Measurements from ENCODE around the gene PSMA5.
"Not testable (repeated sequence)": the region's sequence is repeated elsewhere in the genome, so short reads cannot be mapped to it uniquely, and the experiment has no call there.

Gene PSMA5

GRCh38 chr1:109426281-109427170 is at the start of gene PSMA5:
PSMA5 (minus strand) TSS chr1:109426448; CDS start chr1:109426330, 118 bp downstream.
- Histone ChIP-seq H3K27me3 (ENCODE audit: control insufficient read depth, insufficient read depth, low read length) (no peaks in the 10 kb centered on the region), H3K36me3 (ENCODE audit: control insufficient read depth, insufficient read depth, low read length) (no peaks in the 10 kb centered on the region), H3K9ac (ENCODE audit: low read length) (peak within 1 kb of the TSS; percentile 77), H3K4me3 (ENCODE audit: low read length) (peak within 1 kb of the TSS; percentile 89), H3K4me1 (ENCODE audit: control insufficient read depth, insufficient read depth, low read length) (peaks cover 9% of the 10 kb centered on the region), H3K9me3 (ENCODE audit: control insufficient read depth, low read length) (no peaks in the 10 kb centered on the region)

- peaks cover 2% of the 10 kb centered on the region for H3K27me3 ChIP-seq (ENCODE audit: control insufficient read depth, insufficient read depth, low read length)
- H3K36me3 ChIP-seq (ENCODE audit: control insufficient read depth, insufficient read depth, low read length) = no peaks in the 10 kb centered on the region
- H3K9me3 ChIP-seq (ENCODE audit: control insufficient read depth, low read length) = no peaks in the 10 kb centered on the region
- no peak overlapping the region for H3K9ac ChIP-seq (ENCODE audit: low read length)
- H3K4me1 ChIP-seq (ENCODE audit: control insufficient read depth, insufficient read depth, low read length) = no peaks in the 10 kb centered on the region
- no peak overlapping the region for H3K4me3 ChIP-seq (ENCODE audit: low read length)
These were observed 49.0 kb upstream of the PSMA5 start for GRCh38 chr1:109475261-109475660.

DNA sequence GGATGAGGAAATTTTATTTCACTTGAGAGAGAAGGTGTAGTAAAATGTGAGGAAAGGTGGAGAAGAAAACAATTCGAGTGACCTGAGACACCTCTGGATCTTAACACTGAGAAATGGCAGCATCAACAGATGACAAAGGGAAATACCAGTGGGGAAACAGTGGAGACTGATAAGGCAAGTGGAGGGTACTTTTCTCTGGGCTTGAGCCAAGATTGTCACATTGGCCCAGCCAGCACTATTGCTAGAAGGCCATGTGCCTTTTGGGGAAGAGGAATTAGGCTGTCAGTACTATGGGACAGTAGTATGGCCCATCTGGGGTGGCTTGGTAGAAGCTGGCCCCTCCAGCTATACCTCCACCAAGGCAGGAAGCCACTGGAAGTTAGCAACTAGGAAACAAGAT is 48.4 kb upstream of the PSMA5 start:
- Histone ChIP-seq H3K4me1 (ENCODE audit: control insufficient read depth, insufficient read depth, low read length) (no peaks in the 10 kb centered on the region), H3K27me3 (ENCODE audit: control insufficient read depth, insufficient read depth, low read length) (peaks cover 2% of the 10 kb centered on the region), H3K9me3 (ENCODE audit: control insufficient read depth, low read length) (no peaks in the 10 kb centered on the region), H3K36me3 (ENCODE audit: control insufficient read depth, insufficient read depth, low read length) (no peaks in the 10 kb centered on the region), H3K9ac (ENCODE audit: low read length) (no peak overlapping the region), H3K4me3 (ENCODE audit: low read length) (no peak overlapping the region)

GRCh38 chr1:109473284-109474057 is 47.2 kb upstream of the PSMA5 start:
- not testable (repeated sequence) for H3K36me3 ChIP-seq (ENCODE audit: control insufficient read depth, insufficient read depth, low read length); H3K4me1 ChIP-seq (ENCODE audit: control insufficient read depth, insufficient read depth, low read length); H3K4me3 ChIP-seq (ENCODE audit: low read length); H3K9me3 ChIP-seq (ENCODE audit: control insufficient read depth, low read length); H3K27me3 ChIP-seq (ENCODE audit: control insufficient read depth, insufficient read depth, low read length); H3K9ac ChIP-seq (ENCODE audit: low read length)

GRCh38 chr1:109472779-109473178 is 46.5 kb upstream of the PSMA5 start:
- no peaks in the 10 kb centered on the region for H3K4me1 ChIP-seq (ENCODE audit: control insufficient read depth, insufficient read depth, low read length)
- H3K9me3 ChIP-seq (ENCODE audit: control insufficient read depth, low read length) = no peaks in the 10 kb centered on the region
- H3K4me3 ChIP-seq (ENCODE audit: low read length) = no peak overlapping the region
- peaks cover 7% of the 10 kb centered on the region for H3K27me3 ChIP-seq (ENCODE audit: control insufficient read depth, insufficient read depth, low read length)
- H3K36me3 ChIP-seq (ENCODE audit: control insufficient read depth, insufficient read depth, low read length) = no peaks in the 10 kb centered on the region
- H3K9ac ChIP-seq (ENCODE audit: low read length) = no peak overlapping the region

DNA sequence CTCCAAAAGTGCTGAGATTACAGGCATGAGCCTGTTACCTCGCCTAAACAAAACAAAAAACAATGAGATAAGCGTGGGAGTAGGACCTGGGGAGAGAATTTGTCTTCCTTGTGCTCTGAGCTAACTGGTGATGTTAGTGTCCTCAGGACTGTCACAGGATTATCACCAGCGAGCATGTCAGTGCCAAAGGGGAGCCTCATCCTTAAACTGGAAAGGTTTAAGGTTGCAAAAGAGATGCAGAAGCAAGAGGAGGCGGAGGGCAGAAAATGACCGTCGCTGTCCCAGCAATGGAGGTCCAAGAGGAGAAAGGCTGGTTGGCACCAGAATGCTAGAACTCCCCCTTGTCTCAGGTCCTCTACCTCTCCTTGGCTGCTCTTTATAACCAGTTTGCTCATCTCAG is 44.0 kb upstream of the PSMA5 start:
- Histone ChIP-seq H3K9ac (ENCODE audit: low read length) (no peak overlapping the region), H3K4me1 (ENCODE audit: control insufficient read depth, insufficient read depth, low read length) (no peaks in the 10 kb centered on the region), H3K27me3 (ENCODE audit: control insufficient read depth, insufficient read depth, low read length) (peaks cover 26% of the 10 kb centered on the region), H3K9me3 (ENCODE audit: control insufficient read depth, low read length) (no peaks in the 10 kb centered on the region), H3K36me3 (ENCODE audit: control insufficient read depth, insufficient read depth, low read length) (no peaks in the 10 kb centered on the region), H3K4me3 (ENCODE audit: low read length) (no peak overlapping the region)

GRCh38 chr1:109468903-109469302 is 42.7 kb upstream of the PSMA5 start:
- peaks cover 36% of the 10 kb centered on the region for H3K27me3 ChIP-seq (ENCODE audit: control insufficient read depth, insufficient read depth, low read length)

GRCh38 chr1:109468061-109468460 is 41.8 kb upstream of the PSMA5 start:
- peaks cover 40% of the 10 kb centered on the region for H3K27me3 ChIP-seq (ENCODE audit: control insufficient read depth, insufficient read depth, low read length)
- no peak overlapping the region for H3K9ac ChIP-seq (ENCODE audit: low read length)
- no peaks in the 10 kb centered on the region for H3K9me3 ChIP-seq (ENCODE audit: control insufficient read depth, low read length)
- no peaks in the 10 kb centered on the region for H3K36me3 ChIP-seq (ENCODE audit: control insufficient read depth, insufficient read depth, low read length)
- H3K4me1 ChIP-seq (ENCODE audit: control insufficient read depth, insufficient read depth, low read length) = no peaks in the 10 kb centered on the region
- no peak overlapping the region for H3K4me3 ChIP-seq (ENCODE audit: low read length)

More at GRCh38 chr1:109468903-109469302, 42.7 kb upstream of the PSMA5 start:
- Histone ChIP-seq H3K9ac (ENCODE audit: low read length) (no peak overlapping the region), H3K4me1 (ENCODE audit: control insufficient read depth, insufficient read depth, low read length) (no peaks in the 10 kb centered on the region), H3K36me3 (ENCODE audit: control insufficient read depth, insufficient read depth, low read length) (no peaks in the 10 kb centered on the region), H3K4me3 (ENCODE audit: low read length) (no peak overlapping the region), H3K9me3 (ENCODE audit: control insufficient read depth, low read length) (no peaks in the 10 kb centered on the region)

DNA sequence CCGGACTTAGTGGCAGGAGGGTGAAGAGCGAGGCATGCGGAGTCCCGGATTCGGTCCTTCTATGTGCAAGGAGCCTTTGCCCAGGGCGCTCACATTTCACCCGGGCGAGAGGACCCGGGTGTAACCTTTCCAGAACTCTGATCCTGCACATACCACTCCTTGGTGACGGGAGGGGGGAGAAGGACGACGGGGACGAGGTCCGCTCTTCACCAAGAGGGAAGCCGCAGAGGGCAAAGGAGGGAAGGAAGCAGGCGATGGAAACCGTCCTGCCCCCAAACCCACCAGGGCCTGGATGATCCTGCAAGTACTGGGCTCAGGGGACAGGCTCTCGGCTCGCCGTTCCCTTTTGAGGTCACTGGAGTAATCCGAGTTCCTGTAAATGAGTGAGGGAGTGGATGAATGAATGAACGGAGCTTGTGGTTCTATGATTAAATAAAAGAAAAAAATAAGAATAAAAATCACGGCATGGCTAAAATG is 41.1 kb upstream of the PSMA5 start:
- no peaks in the 10 kb centered on the region for H3K4me1 ChIP-seq (ENCODE audit: control insufficient read depth, insufficient read depth, low read length)
- H3K36me3 ChIP-seq (ENCODE audit: control insufficient read depth, insufficient read depth, low read length) = no peaks in the 10 kb centered on the region
- no peak overlapping the region for H3K4me3 ChIP-seq (ENCODE audit: low read length)
- peaks cover 44% of the 10 kb centered on the region for H3K27me3 ChIP-seq (ENCODE audit: control insufficient read depth, insufficient read depth, low read length)
- H3K9ac ChIP-seq (ENCODE audit: low read length) = no peak overlapping the region
- no peaks in the 10 kb centered on the region for H3K9me3 ChIP-seq (ENCODE audit: control insufficient read depth, low read length)

- H3K4me3 ChIP-seq (ENCODE audit: low read length) = peak within 1 kb of the TSS; percentile 7
- peak within 1 kb of the TSS; percentile 26 for H3K9ac ChIP-seq (ENCODE audit: low read length)
- H3K4me1 ChIP-seq (ENCODE audit: control insufficient read depth, insufficient read depth, low read length) = no peaks in the 10 kb centered on the region
- no peaks in the 10 kb centered on the region for H3K9me3 ChIP-seq (ENCODE audit: control insufficient read depth, low read length)
- peaks cover 42% of the 10 kb centered on the region for H3K27me3 ChIP-seq (ENCODE audit: control insufficient read depth, insufficient read depth, low read length)
- H3K36me3 ChIP-seq (ENCODE audit: control insufficient read depth, insufficient read depth, low read length) = no peaks in the 10 kb centered on the region
These were observed 40.4 kb upstream of the PSMA5 start, which contains the start of gene SYPL2 for GRCh38 chr1:109466452-109467300. SYPL2 (plus strand) TSS chr1:109466546; CDS start chr1:109466844, 298 bp downstream.

DNA sequence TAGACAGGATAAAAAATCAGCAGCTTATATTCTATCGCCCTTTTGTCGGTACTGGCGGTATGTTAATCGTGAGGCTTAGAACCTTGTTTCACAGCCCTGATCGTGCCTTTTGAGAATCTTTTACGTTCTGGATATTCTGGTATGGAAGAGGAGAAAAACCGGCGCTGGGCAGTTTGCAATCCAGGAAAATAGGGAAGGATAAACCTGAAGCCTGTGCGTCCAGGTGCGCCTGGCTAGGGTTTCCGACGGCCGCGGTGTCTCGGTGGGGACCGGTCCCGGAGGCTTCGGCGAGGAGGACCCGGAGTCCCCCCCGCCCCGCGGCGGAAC is 39.8 kb upstream of the PSMA5 start:
- Histone ChIP-seq H3K9ac (ENCODE audit: low read length) (peak overlapping the region; percentile 26), H3K4me1 (ENCODE audit: control insufficient read depth, insufficient read depth, low read length) (no peaks in the 10 kb centered on the region), H3K4me3 (ENCODE audit: low read length) (peak overlapping the region; percentile 7), H3K27me3 (ENCODE audit: control insufficient read depth, insufficient read depth, low read length) (peaks cover 42% of the 10 kb centered on the region), H3K9me3 (ENCODE audit: control insufficient read depth, low read length) (no peaks in the 10 kb centered on the region), H3K36me3 (ENCODE audit: control insufficient read depth, insufficient read depth, low read length) (no peaks in the 10 kb centered on the region)

Measured in mucosa of stomach (tissue), 1 donor.